H9 (cell line): ENCODE measurements around the gene ZSCAN1. TPM values are rescaled to one million over a fixed set of nuclear protein-coding genes. Genes with fewer than 3 reads are reported as not detected.

ENCODE experiments used
- DNase-seq: peaks from one replicate; pipeline ENCODE4 v3.0.0-alpha.2; 2017
- H2AFZ ChIP-seq: one replicate; pipeline ENCODE4 v1.6.1; 2013; ENCODE audit warnings: mild to moderate bottlenecking, low read length, control low read depth, moderate library complexity
- H2AK5ac ChIP-seq: 2 replicates; pipeline ENCODE4 v1.6.1; 2013; ENCODE audit warnings: low read length, control low read depth, mixed read lengths; ENCODE audit not compliant: insufficient read length
- H2BK120ac ChIP-seq: one replicate; pipeline ENCODE4 v1.6.1; 2013; ENCODE audit warnings: low read depth, mild to moderate bottlenecking, low read length, control low read depth, inconsistent platforms; ENCODE audit not compliant: poor library complexity, severe bottlenecking
- H2BK12ac ChIP-seq: 2 replicates; pipeline ENCODE4 v1.6.1; 2013; ENCODE audit warnings: low read length, control low read depth, mixed read lengths, low read depth; ENCODE audit not compliant: insufficient read length
- H2BK15ac ChIP-seq: 2 replicates; pipeline ENCODE4 v1.6.1; 2013; ENCODE audit warnings: low read depth, low read length, control low read depth
- H2BK20ac ChIP-seq: one replicate; pipeline ENCODE4 v1.6.1; 2013; ENCODE audit warnings: low read depth, mild to moderate bottlenecking, low read length, control low read depth, inconsistent platforms; ENCODE audit not compliant: poor library complexity, severe bottlenecking
- H2BK5ac ChIP-seq: 2 replicates; pipeline ENCODE4 v1.6.1; 2013; ENCODE audit warnings: low read length, control low read depth, mixed read lengths; ENCODE audit not compliant: insufficient read length
- H3K14ac ChIP-seq: 2 replicates; pipeline ENCODE4 v1.6.1; 2013; ENCODE audit warnings: low read length, control low read depth; ENCODE audit not compliant: insufficient read depth
- H3K18ac ChIP-seq: 2 replicates; pipeline ENCODE4 v1.6.1; 2013; ENCODE audit warnings: low read depth, mild to moderate bottlenecking, mixed read lengths, low read length, control low read depth; ENCODE audit not compliant: insufficient read length
- H3K23ac ChIP-seq: 2 replicates; pipeline ENCODE4 v1.6.1; 2013; ENCODE audit warnings: low read length, control low read depth, mixed read lengths, low read depth; ENCODE audit not compliant: insufficient read length
- H3K23me2 ChIP-seq: 2 replicates; pipeline ENCODE4 v1.6.1; 2013; ENCODE audit warnings: low read depth, mild to moderate bottlenecking, mixed read lengths, low read length, control low read depth; ENCODE audit not compliant: insufficient read length, poor library complexity, severe bottlenecking
- H3K27ac ChIP-seq: 2 replicates; pipeline ENCODE4 v1.5.1; 2013; ENCODE audit warnings: low read length, control low read depth, mixed read lengths, low read depth; ENCODE audit not compliant: insufficient read length
- H3K27me3 ChIP-seq: 2 replicates; pipeline ENCODE4 v1.6.1; 2013; ENCODE audit warnings: low read length, control low read depth, inconsistent platforms; ENCODE audit not compliant: insufficient read depth
- H3K4ac ChIP-seq: 2 replicates; pipeline ENCODE4 v1.6.1; 2013; ENCODE audit warnings: low read depth, mild to moderate bottlenecking, control low read depth, inconsistent platforms, low read length, moderate library complexity
- H3K4me1 ChIP-seq: 2 replicates; pipeline ENCODE4 v1.6.1; 2013; ENCODE audit warnings: low read length, control low read depth, inconsistent platforms; ENCODE audit not compliant: insufficient read depth
- H3K4me2 ChIP-seq: 2 replicates; pipeline ENCODE4 v1.6.1; 2013; ENCODE audit warnings: low read length, control low read depth, mixed read lengths; ENCODE audit not compliant: insufficient read length, insufficient read depth
- H3K56ac ChIP-seq: 2 replicates; pipeline ENCODE4 v1.6.1; 2013; ENCODE audit warnings: low read depth, mild to moderate bottlenecking, mixed read lengths, low read length, control low read depth; ENCODE audit not compliant: insufficient read length
- H3K79me1 ChIP-seq: 2 replicates; pipeline ENCODE4 v1.6.1; 2013; ENCODE audit warnings: low read depth, mild to moderate bottlenecking, moderate library complexity, low read length, control low read depth, inconsistent platforms; ENCODE audit not compliant: insufficient read depth, poor library complexity, severe bottlenecking
- H3K79me2 ChIP-seq: 2 replicates; pipeline ENCODE4 v1.6.1; 2013; ENCODE audit warnings: low read length, control low read depth, inconsistent platforms; ENCODE audit not compliant: insufficient read depth
- H3K9ac ChIP-seq: 2 replicates; pipeline ENCODE4 v1.6.1; 2013; ENCODE audit warnings: low read length, control low read depth, mixed read lengths; ENCODE audit not compliant: insufficient read length; ENCODE audit errors: extremely low read depth
- H3K9me3 ChIP-seq: one replicate; pipeline ENCODE4 v1.6.1; 2013; ENCODE audit warnings: low read depth, low read length, inconsistent platforms; ENCODE audit not compliant: control insufficient read depth
- H3T11ph ChIP-seq: one replicate; pipeline ENCODE4 v1.6.1; 2013; ENCODE audit warnings: mild to moderate bottlenecking, low read length, control low read depth, inconsistent platforms
- H4K20me1 ChIP-seq: one replicate; pipeline ENCODE4 v1.6.1; 2013; ENCODE audit not compliant: control insufficient read depth, insufficient read length, insufficient read depth
- H4K5ac ChIP-seq: 2 replicates; pipeline ENCODE4 v1.6.1; 2013; ENCODE audit warnings: low read depth, mild to moderate bottlenecking, mixed read lengths, low read length, control low read depth; ENCODE audit not compliant: insufficient read length
- H4K8ac ChIP-seq: replicated peaks from 2 replicates; pipeline ENCODE4 v1.6.1; 2013; ENCODE audit warnings: low read length, control low read depth, mixed read lengths, low read depth; ENCODE audit not compliant: insufficient read length
- H4K91ac ChIP-seq: 2 replicates; pipeline ENCODE4 v1.6.1; 2013; ENCODE audit warnings: low read depth, mild to moderate bottlenecking, moderate library complexity, mixed read lengths, low read length, control low read depth; ENCODE audit not compliant: insufficient read length
- H3K27ac Mint-ChIP-seq, 3 experiments: 2 replicates in 2 of 3; 3 replicates in 1 of 3; pipeline ENCODE4 v1.8.0; 2020 to 2021; ENCODE audit warnings: mixed read lengths in 3 of 3, mild to moderate bottlenecking in 1 of 3, moderate library complexity in 1 of 3
- H3K27me3 Mint-ChIP-seq: 2 replicates; pipeline ENCODE4 v1.8.0; 2021; ENCODE audit warnings: low read depth, mild to moderate bottlenecking, moderate library complexity, mixed read lengths
- H3K36me3 Mint-ChIP-seq, 3 experiments: 2 replicates in 2 of 3; 3 replicates in 1 of 3; pipeline ENCODE4 v1.8.0; 2020 to 2021; ENCODE audit warnings: low read depth in 3 of 3, mixed read lengths in 3 of 3; ENCODE audit not compliant: insufficient read depth in 1 of 3
- H3K4me1 Mint-ChIP-seq, 2 experiments: 2 replicates each; pipeline ENCODE4 v1.8.0; 2020; ENCODE audit warnings: mixed read lengths in 2 of 2
- H3K4me3 Mint-ChIP-seq, 2 experiments: 2 replicates in 1 of 2; 3 replicates in 1 of 2; pipeline ENCODE4 v1.8.0; 2020 to 2021; ENCODE audit warnings: mild to moderate bottlenecking in 2 of 2, mixed read lengths in 2 of 2, moderate library complexity in 1 of 2
- H3K9me3 Mint-ChIP-seq, 2 experiments: 2 replicates in 1 of 2; 3 replicates in 1 of 2; pipeline ENCODE4 v1.8.0; 2020; ENCODE audit warnings: mild to moderate bottlenecking in 2 of 2, mixed read lengths in 2 of 2, moderate library complexity in 1 of 2
- CTCF ChIP-seq: fragments of 200-600 bp; sonication (generic); conservative IDR thresholded peaks from 3 replicates; pipeline ENCODE4 v1.8.0; 2021; ENCODE audit warnings: antibody characterized with exemption, mild to moderate bottlenecking
- WGBS: extraction: QIAGEN DNeasy Blood & Tissue Kit; methylation state at CpG from one replicate; pipeline ENCODE4 v1.1.7; 2013; ENCODE audit warnings: missing lambda C conversion rate, low lambda C conversion rate, mixed read lengths; ENCODE audit not compliant: insufficient read length; ENCODE audit errors: extremely low coverage; 5-methylcytosine and 5-hydroxymethylcytosine counted together
- total RNA-seq: library from RNA; stranded (reverse); gene quantifications from 2 replicates; pipeline ENCODE4 v1.2.1, GENCODE V29; 2021

The ZSCAN1 gene
- total RNA-seq, 1 experiment from 2014 or later = 1.2 TPM

- no CpG with 5 or more reads among the region's 3 CpGs for WGBS
- H3K27ac ChIP-seq = no peak overlapping the region
- H3K36me3 Mint-ChIP-seq = peaks cover 28 to 34% (median 30%) of the 10 kb centered on the region in 3 experiments
These were observed 49.2 kb downstream of the ZSCAN1 start for GRCh38 chr19:58083021-58083420.

More at GRCh38 chr19:58083021-58083420, 49.2 kb downstream of the ZSCAN1 start:
- H3K23me2 ChIP-seq = peaks cover 3% of the 10 kb centered on the region
- no peaks in the 10 kb centered on the region for H3K79me1 ChIP-seq
- no peaks in the 10 kb centered on the region for H3K27me3 ChIP-seq
- Mint-ChIP-seq H3K4me3 (no peak overlapping the region), H3K9me3 (peaks cover 45 to 47% of the 10 kb centered on the region in 2 experiments), H3K27ac (no peak overlapping the region; a peak in 1 of 7 replicates), H3K27me3 (peaks cover 9% of the 10 kb centered on the region), H3K4me1 (no peaks in the 10 kb centered on the region)
- H2BK20ac ChIP-seq = no peak overlapping the region
- no peak for TF ChIP-seq CTCF
- H3T11ph ChIP-seq = no peak overlapping the region
- H2BK12ac ChIP-seq = no peak overlapping the region
- no peak overlapping the region for H2BK15ac ChIP-seq
- H3K79me2 ChIP-seq = no peaks in the 10 kb centered on the region
- H3K23ac ChIP-seq = no peak overlapping the region
- H2AK5ac ChIP-seq = no peak overlapping the region
- H3K9me3 ChIP-seq = no peaks in the 10 kb centered on the region
- no peak overlapping the region for H4K91ac ChIP-seq
- no peak overlapping the region for H3K4me2 ChIP-seq
- H4K5ac ChIP-seq = no peak overlapping the region
- no peaks in the 10 kb centered on the region for H3K4me1 ChIP-seq
- no peak overlapping the region for H2BK5ac ChIP-seq
- H4K8ac ChIP-seq = no peak overlapping the region
- no peak overlapping the region for H2AFZ ChIP-seq
- no peak overlapping the region for H2BK120ac ChIP-seq
- H3K56ac ChIP-seq = no peak overlapping the region
- no peak overlapping the region for H3K4ac ChIP-seq
- no peak overlapping the region for H3K9ac ChIP-seq
- DNase-seq = no peak
- H3K18ac ChIP-seq = no peak overlapping the region
- H3K14ac ChIP-seq = no peak overlapping the region
- no peaks in the 10 kb centered on the region for H4K20me1 ChIP-seq
